ENCODE measurements around the gene LRP1B.

LRP1B gene

DNA sequence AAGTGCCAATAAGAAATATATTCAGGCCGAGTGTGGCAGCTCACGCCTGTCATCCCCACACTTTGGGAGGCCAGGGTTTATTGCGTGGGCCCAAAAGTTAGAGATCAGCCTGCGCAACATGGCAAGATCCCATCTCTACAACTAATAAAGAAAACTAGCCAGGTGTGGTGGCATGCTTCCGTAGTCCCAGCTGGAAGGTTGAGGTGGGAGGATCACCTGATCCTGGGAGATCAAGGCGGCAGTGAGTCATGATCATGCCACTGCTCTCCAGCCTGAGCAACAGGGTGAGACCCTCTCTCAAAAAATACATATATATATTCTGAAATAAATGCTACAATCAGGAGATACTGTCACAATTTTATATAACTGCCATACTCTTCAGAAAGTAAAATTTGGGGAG lies 1745.9 kb downstream of the LRP1B start:
- DNase-seq (ENCODE audit: low read depth) = no peak
- H3K4me3 ChIP-seq (ENCODE audit: low read depth, low read length) = no peak overlapping the region
- TF ChIP-seq, protein P1, sequence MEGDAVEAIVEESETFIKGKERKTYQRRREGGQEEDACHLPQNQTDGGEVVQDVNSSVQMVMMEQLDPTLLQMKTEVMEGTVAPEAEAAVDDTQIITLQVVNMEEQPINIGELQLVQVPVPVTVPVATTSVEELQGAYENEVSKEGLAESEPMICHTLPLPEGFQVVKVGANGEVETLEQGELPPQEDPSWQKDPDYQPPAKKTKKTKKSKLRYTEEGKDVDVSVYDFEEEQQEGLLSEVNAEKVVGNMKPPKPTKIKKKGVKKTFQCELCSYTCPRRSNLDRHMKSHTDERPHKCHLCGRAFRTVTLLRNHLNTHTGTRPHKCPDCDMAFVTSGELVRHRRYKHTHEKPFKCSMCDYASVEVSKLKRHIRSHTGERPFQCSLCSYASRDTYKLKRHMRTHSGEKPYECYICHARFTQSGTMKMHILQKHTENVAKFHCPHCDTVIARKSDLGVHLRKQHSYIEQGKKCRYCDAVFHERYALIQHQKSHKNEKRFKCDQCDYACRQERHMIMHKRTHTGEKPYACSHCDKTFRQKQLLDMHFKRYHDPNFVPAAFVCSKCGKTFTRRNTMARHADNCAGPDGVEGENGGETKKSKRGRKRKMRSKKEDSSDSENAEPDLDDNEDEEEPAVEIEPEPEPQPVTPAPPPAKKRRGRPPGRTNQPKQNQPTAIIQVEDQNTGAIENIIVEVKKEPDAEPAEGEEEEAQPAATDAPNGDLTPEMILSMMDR (IDR thresholded peaks at IDR 0.05; ENCODE audit: insufficient read depth, low read depth, low read length, missing control alignments) = no peak

DNA sequence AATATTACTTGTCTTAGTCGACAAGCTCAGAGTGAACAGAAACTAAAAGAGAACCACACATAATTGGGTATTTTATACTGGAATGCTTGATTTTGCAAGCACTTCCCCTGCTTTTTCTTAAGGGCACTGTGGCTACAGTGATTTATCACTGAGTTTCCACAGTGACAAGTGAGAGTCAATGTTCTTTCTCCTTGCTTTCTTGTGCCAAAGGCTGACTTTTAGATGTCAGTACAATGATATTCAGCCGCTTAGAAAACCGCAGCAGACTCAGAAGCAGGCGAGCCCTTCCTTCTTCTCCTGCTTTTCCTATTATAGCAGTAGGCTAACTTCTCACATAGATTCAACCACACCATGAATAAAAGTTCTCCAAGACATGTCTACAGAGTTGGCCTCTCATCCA lies 1747.0 kb downstream of the LRP1B start:
- no peak for DNase-seq (ENCODE audit: low read depth)
- no peak overlapping the region for H3K4me3 ChIP-seq (ENCODE audit: low read depth, low read length)

DNA sequence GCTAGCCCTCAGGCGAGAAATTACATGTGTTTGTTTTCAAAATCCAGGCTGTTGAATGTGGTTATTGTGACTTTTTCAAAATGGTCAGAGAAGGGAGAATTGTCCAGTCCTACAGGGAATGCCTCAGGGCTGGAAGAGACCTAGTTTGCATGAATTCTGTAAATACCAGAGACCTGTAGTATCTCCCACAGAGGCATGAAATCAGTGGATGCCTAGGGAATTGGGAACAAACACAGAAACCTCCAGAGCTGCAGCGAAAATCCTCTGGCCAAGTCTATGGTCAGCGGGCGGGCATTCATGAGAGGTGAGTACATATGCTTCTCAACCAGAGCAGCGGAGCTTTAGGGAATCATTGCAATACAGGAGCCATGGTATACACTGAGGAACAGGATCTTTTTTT lies 1754.1 kb downstream of the LRP1B start:
- TF ChIP-seq, protein P1 (IDR thresholded peaks at IDR 0.05; ENCODE audit: insufficient read depth, low read depth, low read length, missing control alignments) = no peak

More for the DNA sequence above, 1747.0 kb downstream of the LRP1B start:
- TF ChIP-seq, protein P1 (IDR thresholded peaks at IDR 0.05; ENCODE audit: insufficient read depth, low read depth, low read length, missing control alignments) = no peak

DNA sequence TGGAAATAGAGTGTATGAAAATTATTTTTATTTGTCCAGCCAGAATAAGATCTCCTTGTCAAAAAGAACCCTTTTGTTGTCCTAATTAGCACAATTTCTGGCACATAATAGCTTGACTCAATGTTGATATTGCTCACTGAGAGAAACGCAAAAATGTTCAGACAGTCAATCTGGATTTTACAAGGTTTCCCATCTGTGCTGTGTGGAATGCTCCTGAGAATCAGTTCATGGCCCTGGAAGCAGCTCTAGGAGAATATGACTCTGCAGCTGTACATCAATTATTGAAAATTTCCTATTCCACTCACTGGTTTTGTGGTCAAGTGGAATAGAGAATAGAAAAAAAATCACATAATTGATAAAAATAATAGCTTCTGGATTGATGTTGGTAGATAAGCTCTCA lies 1767.7 kb downstream of the LRP1B start:
- TF ChIP-seq, protein P1 (IDR thresholded peaks at IDR 0.05; ENCODE audit: insufficient read depth, low read depth, low read length, missing control alignments) = no peak
- no peak for DNase-seq (ENCODE audit: low read depth)
- no peak overlapping the region for H3K4me3 ChIP-seq (ENCODE audit: low read depth, low read length)

More for the DNA sequence above, 1754.1 kb downstream of the LRP1B start:
- DNase-seq (ENCODE audit: low read depth) = no peak
- no peak overlapping the region for H3K4me3 ChIP-seq (ENCODE audit: low read depth, low read length)

DNA sequence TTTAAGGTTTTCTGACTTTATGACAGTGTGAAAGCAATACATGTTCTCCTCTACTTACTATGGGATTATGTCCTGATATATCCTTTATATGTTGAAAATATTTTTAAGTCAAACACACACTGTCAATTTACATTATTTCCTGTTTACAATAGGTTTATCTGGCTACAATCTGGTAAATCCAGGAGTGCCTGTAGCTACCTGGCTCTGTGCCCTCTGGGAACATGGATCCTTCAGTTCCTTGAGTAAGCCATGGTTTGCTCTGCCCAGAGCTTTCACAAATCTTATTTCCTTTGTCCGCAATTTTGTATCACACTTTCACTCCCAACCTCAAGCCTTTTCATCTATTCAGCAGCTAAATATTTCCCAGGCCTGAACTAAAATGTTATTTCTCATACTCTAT lies 1768.5 kb downstream of the LRP1B start:
- TF ChIP-seq, protein P1 (IDR thresholded peaks at IDR 0.05; ENCODE audit: insufficient read depth, low read depth, low read length, missing control alignments) = no peak
- no peak overlapping the region for H3K4me3 ChIP-seq (ENCODE audit: low read depth, low read length)
- no peak for DNase-seq (ENCODE audit: low read depth)

DNA sequence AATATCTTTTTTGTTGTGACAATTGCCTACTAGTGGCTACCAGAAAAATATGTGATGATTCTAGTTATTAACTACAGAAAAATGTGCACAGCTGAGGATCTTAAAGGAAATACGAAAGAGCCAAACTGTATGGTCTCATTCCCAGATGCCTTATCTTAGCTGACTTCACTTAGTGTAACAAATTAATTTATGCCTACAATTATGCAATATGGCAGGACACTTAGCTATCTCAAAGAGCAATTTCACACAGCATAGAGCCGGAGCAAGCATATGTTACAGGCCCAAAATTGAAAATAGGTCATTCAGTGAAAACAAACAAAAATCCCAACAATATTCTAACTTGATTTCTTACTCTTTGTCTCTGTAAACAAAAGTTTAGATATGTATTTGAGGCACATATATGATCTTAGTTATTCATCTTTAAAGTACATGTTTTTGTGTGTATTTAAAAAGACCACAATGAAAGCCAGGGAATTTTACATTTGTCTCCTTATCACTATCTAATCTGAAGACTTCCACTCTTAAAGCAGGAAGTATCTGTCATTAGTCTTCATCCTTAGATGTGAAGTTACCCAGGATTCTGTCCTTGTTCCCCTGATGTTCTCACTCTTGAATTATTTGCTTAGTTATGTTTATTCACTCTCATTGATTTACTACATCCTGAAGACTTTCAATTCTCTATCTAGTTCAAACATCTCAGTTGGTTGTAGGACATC lies 1771.6 kb downstream of the LRP1B start:
- TF ChIP-seq, protein P1 (IDR thresholded peaks at IDR 0.05; ENCODE audit: insufficient read depth, low read depth, low read length, missing control alignments) = no peak
- H3K4me3 ChIP-seq (ENCODE audit: low read depth, low read length) = no peak overlapping the region

DNA sequence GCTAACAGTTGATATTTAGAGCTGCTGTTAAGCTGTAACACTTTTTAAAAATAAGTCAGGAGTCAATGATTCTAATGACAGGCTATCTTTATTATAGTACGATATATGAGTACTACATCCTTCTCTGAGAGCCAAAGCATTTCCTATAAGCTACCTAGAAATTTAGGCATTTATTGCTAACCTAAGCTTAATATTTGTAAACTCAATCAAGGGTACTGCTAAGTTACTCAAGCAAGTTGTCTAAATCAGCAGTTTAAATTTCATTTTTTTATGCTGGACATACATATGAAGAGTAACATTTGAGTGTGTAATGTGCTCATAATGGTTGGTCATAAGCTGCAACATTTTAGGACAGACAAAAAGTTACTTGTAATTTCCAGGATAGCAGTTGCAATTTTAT lies 1774.1 kb downstream of the LRP1B start:
- DNase-seq (ENCODE audit: low read depth) = no peak
- no peak overlapping the region for H3K4me3 ChIP-seq (ENCODE audit: low read depth, low read length)
- TF ChIP-seq, protein P1 (IDR thresholded peaks at IDR 0.05; ENCODE audit: insufficient read depth, low read depth, low read length, missing control alignments) = no peak

More for the DNA sequence above, 1771.6 kb downstream of the LRP1B start:
- no peak for DNase-seq (ENCODE audit: low read depth)
